Adrenal gland (tissue), 12 donors: Measurements from ENCODE around the gene S100A1. TPM values are rescaled to one million over a fixed set of nuclear protein-coding genes. Genes with fewer than 3 reads are reported as not detected.

Experiments used
- DNase-seq, 7 donors: peaks; one replicate each; pipeline ENCODE4 v3.0.0-alpha.2; 2019 to 2020
- H3K27ac ChIP-seq, 5 donors: fragments of 200-600 bp; sonication (generic) in 4 of 5; 1 replicate in 3 of 5; 2 replicates in 2 of 5; pipeline versions ENCODE4 v1.5.1 to v1.8.0; 2016 to 2020; ENCODE audit warnings: mild to moderate bottlenecking in 1 of 5
- H3K27me3 ChIP-seq: fragments of 200-600 bp; 2 replicates; pipeline ENCODE4 v1.8.0; 2021
- H3K36me3 ChIP-seq, 2 donors: fragments of 200-600 bp; replicated peaks in 1 of 2; 1 replicate in 1 of 2; 2 replicates in 1 of 2; pipeline versions ENCODE4 v1.5.1 to v1.8.0; 2018 to 2022
- H3K4me1 ChIP-seq, 2 donors: fragments of 200-600 bp; replicated peaks in 1 of 2; 1 replicate in 1 of 2; 2 replicates in 1 of 2; pipeline versions ENCODE4 v1.5.1 to v1.8.0; 2018 to 2021
- H3K4me3 ChIP-seq, 4 donors: fragments of 200-600 bp; sonication (generic) in 3 of 4; one replicate each; pipeline ENCODE4 v1.5.1; 2016 to 2018
- H3K9me3 ChIP-seq, 3 donors: fragments of 200-600 bp; sonication (generic) in 1 of 3; replicated peaks in 1 of 3; 1 replicate in 2 of 3; 2 replicates in 1 of 3; pipeline versions ENCODE4 v1.5.1 to v1.8.0; 2016 to 2021
- POLR2A ChIP-seq, 2 donors: fragments of 450-650 bp; IDR thresholded peaks; one replicate each; pipeline ENCODE4 v1.6.1; 2017; ENCODE audit warnings: antibody characterized with exemption in 2 of 2, mild to moderate bottlenecking in 2 of 2, moderate library complexity in 1 of 2
- WGBS, 4 donors: extraction: QIAGEN DNeasy Blood & Tissue Kit in 2 of 4; methylation state at CpG; one replicate each; pipeline versions ENCODE4 v1.1.5 to v1.1.7; 2013 to 2017; 5-methylcytosine and 5-hydroxymethylcytosine counted together
- intact Hi-C, 2 donors: fragments of 100-400 bp; cut with DNase I; formaldehyde crosslinking; loops; one replicate each; pipeline versions ENCODE4 v1.14.1 to v1.15.0; 2022 to 2023
- polyA plus RNA-seq, 3 donors: library from polyadenylated mRNA; stranded (reverse); fragments of 200-250 nt in 2 of 3; fragments of 350-450 nt in 1 of 3; fragmentation: Illumina TruSeq in 1 of 3; extraction: RNeasy Lipid Tissue Mini Kit (QIAGEN cat#74804) in 1 of 3; gene quantifications; one replicate each; pipeline ENCODE4 v1.2.3, GENCODE V29; 2013 to 2014
- total RNA-seq, 9 donors: library from RNA; depleted of rRNA in 4 of 9; stranded (reverse); fragments of >200 nt in 4 of 9; fragments of 120-200 nt in 1 of 9; fragmentation: NEBNext Ultra II Directional in 1 of 9; extraction: Animal tissue kit (Norgen Biotek cat#: 25700) in 1 of 9; gene quantifications; one replicate each; pipeline versions ENCODE4 v1.1.0 to v1.2.4, GENCODE V29; 2013 to 2023
- TF ChIP-seq, protein P1 (sequence below), 6 experiments: fragments of 450-650 bp in 4 of 6; fragments of 200-600 bp in 2 of 6; sonication (generic) in 1 of 6; IDR thresholded peaks; 1 replicate in 5 of 6; 2 replicates in 1 of 6; pipeline versions ENCODE4 v1.5.1 to v1.8.0; 2016 to 2021; ENCODE audit warnings: antibody characterized with exemption in 6 of 6, mild to moderate bottlenecking in 2 of 6, moderate library complexity in 1 of 6
- donor health status: healthy with polysubstance abuse.
- donor health status: Bipolar disorder and iron deficiency.
- donor health status: DM: yes; HTN: yes; CAD: no.
- donor health status: DM: no; HTN: no; CAD: no.
- donor health status: DM: no; HTN: no; CAD: no.
- donor health status: DM: yes; HTN: yes; CAD: no.

The S100A1 gene
- total and polyA plus RNA-seq, 12 donors = 0.55 to 12.3 (median 2.0) TPM; not detected in 4

DNA sequence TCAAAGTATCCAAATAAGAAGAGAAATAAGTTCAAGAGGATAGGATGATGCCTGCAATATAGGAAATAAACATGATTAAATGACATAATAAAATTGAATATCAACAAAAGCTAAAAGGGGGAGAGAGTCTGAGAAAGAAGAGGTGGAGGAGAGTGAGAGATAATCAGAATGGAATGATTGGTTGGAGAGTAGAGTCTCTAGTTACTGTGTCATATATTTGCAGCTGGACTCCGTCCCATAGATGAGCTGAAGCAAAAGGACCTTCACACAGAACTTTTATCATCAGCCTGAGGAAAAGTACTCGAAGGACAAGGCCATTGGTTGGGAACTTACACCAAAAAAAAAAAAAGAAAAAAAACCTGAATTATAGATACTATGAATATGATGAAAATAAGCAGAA, 39.8 kb upstream of the S100A1 start:
- Histone ChIP-seq H3K36me3 (no peaks in the 10 kb centered on the region), H3K27ac (peak overlapping the region; percentile 69 to 81 (median 77)), H3K4me3 (peak overlapping the region in 1 of 4 donors; percentile 26), H3K4me1 (peaks cover 19 to 25% of the 10 kb centered on the region in 2 donors), H3K27me3 (no peaks in the 10 kb centered on the region), H3K9me3 (no peaks in the 10 kb centered on the region)
- TF ChIP-seq POLR2A (IDR thresholded peaks at IDR 0.05) = peak in 1 of 2 donors; percentile 56
- TF ChIP-seq, protein P1, sequence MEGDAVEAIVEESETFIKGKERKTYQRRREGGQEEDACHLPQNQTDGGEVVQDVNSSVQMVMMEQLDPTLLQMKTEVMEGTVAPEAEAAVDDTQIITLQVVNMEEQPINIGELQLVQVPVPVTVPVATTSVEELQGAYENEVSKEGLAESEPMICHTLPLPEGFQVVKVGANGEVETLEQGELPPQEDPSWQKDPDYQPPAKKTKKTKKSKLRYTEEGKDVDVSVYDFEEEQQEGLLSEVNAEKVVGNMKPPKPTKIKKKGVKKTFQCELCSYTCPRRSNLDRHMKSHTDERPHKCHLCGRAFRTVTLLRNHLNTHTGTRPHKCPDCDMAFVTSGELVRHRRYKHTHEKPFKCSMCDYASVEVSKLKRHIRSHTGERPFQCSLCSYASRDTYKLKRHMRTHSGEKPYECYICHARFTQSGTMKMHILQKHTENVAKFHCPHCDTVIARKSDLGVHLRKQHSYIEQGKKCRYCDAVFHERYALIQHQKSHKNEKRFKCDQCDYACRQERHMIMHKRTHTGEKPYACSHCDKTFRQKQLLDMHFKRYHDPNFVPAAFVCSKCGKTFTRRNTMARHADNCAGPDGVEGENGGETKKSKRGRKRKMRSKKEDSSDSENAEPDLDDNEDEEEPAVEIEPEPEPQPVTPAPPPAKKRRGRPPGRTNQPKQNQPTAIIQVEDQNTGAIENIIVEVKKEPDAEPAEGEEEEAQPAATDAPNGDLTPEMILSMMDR (IDR thresholded peaks at IDR 0.05) = no peak
- DNase-seq = peak in 4 of 7 donors; percentile 59 to 76 (median 72)
- intact Hi-C loops = no loop called here
- 23 to 56% (median 47%) methylated on average over 2 of the region's 2 CpGs for WGBS, 4 donors

GRCh38 chr1:153592748-153593147, 35.5 kb upstream of the S100A1 start:
- peak overlapping the region in 1 of 5 donors; percentile 4 for H3K27ac ChIP-seq
- no peaks in the 10 kb centered on the region for H3K9me3 ChIP-seq
- intact Hi-C loops = no loop called here
- DNase-seq = no peak
- H3K27me3 ChIP-seq = no peaks in the 10 kb centered on the region
- H3K4me3 ChIP-seq = no peak overlapping the region
- no peaks in the 10 kb centered on the region for H3K36me3 ChIP-seq
- peaks cover 12 to 15% of the 10 kb centered on the region in 2 donors for H3K4me1 ChIP-seq
- WGBS, 4 donors = 45 to 55% (median 50%) methylated on average over 4 of the region's 4 CpGs
- TF ChIP-seq POLR2A (IDR thresholded peaks at IDR 0.05) = no peak
- TF ChIP-seq, protein P1 (IDR thresholded peaks at IDR 0.05) = no peak

DNA sequence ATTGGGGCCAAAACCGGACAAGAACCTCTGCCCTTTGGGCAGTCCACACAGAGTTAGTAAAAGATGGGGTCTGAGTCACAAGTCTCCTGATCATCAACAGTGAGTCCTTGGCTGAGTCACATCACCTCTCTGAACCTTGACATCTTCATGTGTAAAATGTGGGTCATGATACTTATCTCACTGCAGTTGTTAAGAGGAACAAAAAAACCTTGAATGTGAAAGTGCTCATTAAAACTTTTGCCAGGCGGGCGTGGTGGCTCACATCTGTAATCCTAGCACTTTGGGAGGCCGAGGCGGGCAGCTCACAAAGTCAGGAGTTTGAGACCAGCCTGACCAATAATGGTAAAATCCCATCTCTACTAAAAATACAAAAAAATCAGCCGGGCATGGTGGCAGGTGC, 31.0 kb upstream of the S100A1 start:
- H3K27me3 ChIP-seq = no peaks in the 10 kb centered on the region
- peak overlapping the region in 4 of 5 donors; percentile 46 to 70 (median 62) for H3K27ac ChIP-seq
- H3K4me3 ChIP-seq = no peak overlapping the region
- TF ChIP-seq POLR2A (IDR thresholded peaks at IDR 0.05) = no peak
- TF ChIP-seq, protein P1 (IDR thresholded peaks at IDR 0.05) = no peak
- WGBS, 4 donors = 43 to 61% (median 56%) methylated on average over 6 of the region's 6 CpGs
- intact Hi-C loops = no loop called here
- peak in 6 of 7 donors; percentile 56 to 79 (median 67) for DNase-seq
- peaks cover 3 to 5% of the 10 kb centered on the region in 2 donors for H3K4me1 ChIP-seq
- H3K9me3 ChIP-seq = no peaks in the 10 kb centered on the region
- no peaks in the 10 kb centered on the region for H3K36me3 ChIP-seq

DNA sequence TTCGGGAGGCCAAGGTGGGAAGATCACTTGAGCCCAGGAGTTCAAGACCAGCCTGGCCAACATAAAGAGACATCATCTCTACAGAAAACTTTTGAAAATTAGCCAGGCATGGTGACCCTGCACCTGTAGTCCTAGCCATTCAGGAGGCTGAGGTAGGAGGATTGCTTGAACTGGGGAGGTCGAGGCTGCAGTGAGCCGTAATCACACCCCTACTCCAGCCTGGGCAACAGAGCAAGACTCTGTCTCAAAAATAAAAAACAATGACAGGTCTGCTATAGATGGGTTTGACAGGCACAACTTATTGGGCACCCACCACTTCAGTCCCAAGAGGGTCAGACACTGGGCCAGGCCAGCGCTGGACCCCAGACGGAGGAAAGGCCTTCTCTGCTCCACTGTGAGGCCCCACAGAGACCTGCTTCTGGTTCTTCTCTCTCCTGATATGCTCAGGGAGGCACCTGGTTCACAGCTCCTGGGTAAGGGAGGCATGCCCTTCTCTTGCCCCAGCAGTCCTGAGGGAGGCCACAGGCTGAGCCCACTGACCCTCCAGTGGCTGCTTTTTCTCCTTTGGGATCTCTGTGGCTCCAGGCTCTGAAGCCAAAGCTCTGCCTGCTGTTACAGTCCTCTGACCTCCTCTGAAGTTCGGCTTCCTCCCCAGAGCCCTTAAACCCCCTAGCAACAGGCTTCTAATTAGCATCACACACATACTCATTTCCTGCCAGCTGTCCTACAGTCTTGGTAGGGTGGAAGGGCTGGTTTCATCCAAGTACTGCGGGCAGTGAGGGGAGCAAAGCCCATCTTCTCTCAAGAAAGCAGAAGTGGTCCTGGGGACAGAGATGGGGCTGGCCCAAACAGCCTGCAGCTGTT, 29.7 kb upstream of the S100A1 start:
- no peaks in the 10 kb centered on the region for H3K27me3 ChIP-seq
- DNase-seq = no peak
- no peak overlapping the region for H3K4me3 ChIP-seq
- no peaks in the 10 kb centered on the region for H3K36me3 ChIP-seq
- 76 to 86% (median 83%) methylated on average over 4 to 7 of the region's 7 CpGs for WGBS, 4 donors
- H3K9me3 ChIP-seq = no peaks in the 10 kb centered on the region
- peaks cover 0 to 5% of the 10 kb centered on the region in 2 donors for H3K4me1 ChIP-seq
- no peak overlapping the region for H3K27ac ChIP-seq
- intact Hi-C loops = no loop called here
- TF ChIP-seq, protein P1 (IDR thresholded peaks at IDR 0.05) = no peak
- TF ChIP-seq POLR2A (IDR thresholded peaks at IDR 0.05) = no peak
